WTC11 (cell line): Measurements from ENCODE around the gene ST6GALNAC3. TPM values are rescaled to one million over a fixed set of nuclear protein-coding genes. Genes with fewer than 3 reads are reported as not detected.

Source experiments
- ATAC-seq: fragments of 200-7000 bp; cut with Tn5 transposase; 2 replicates; pipeline ENCODE4 v1.10.0; 2021; ENCODE audit warnings: mild to moderate bottlenecking, moderate library complexity
- CTCF ChIA-PET: fragments of 300-600 bp; sonication (Branson Sonifier 250); formaldehyde crosslinking; loops from one replicate; lab custom pipeline; 2021; ENCODE audit warnings: antibody characterized with exemption; lab: Charles Lee
- POLR2A ChIA-PET: fragments of 350-600 bp; sonication (Branson Sonifier 250); formaldehyde crosslinking; loops from one replicate; lab custom pipeline; 2021; ENCODE audit warnings: antibody characterized with exemption; lab: Charles Lee
- DNase-seq: peaks from one replicate; pipeline ENCODE4 v3.0.0; 2021; ENCODE audit warnings: low spot score
- H3K27ac Mint-ChIP-seq: 2 replicates; pipeline ENCODE4 v1.8.0; 2021; ENCODE audit warnings: mixed read lengths
- H3K27me3 Mint-ChIP-seq: 2 replicates; pipeline ENCODE4 v1.8.0; 2021; ENCODE audit warnings: low read depth, mild to moderate bottlenecking, moderate library complexity, mixed read lengths
- H3K36me3 Mint-ChIP-seq: 2 replicates; pipeline ENCODE4 v1.8.0; 2021; ENCODE audit warnings: mixed read lengths
- H3K4me1 Mint-ChIP-seq: 2 replicates; pipeline ENCODE4 v1.8.0; 2022; ENCODE audit warnings: mixed read lengths
- H3K4me3 Mint-ChIP-seq: 2 replicates; pipeline ENCODE4 v1.8.0; 2021; ENCODE audit warnings: mild to moderate bottlenecking, moderate library complexity, mixed read lengths
- H3K9me3 Mint-ChIP-seq: 2 replicates; pipeline ENCODE4 v1.8.0; 2021; ENCODE audit warnings: mixed read lengths
- ATF6 ChIP-seq: sonication (generic); formaldehyde crosslinking; IDR thresholded peaks from 2 replicates; pipeline ENCODE4 v1.8.1; 2023; ENCODE audit warnings: mild to moderate bottlenecking, missing genetic modification reagents
- CREB1 ChIP-seq: sonication (generic); formaldehyde crosslinking; IDR thresholded peaks from 2 replicates; pipeline ENCODE4 v1.8.0; 2023; ENCODE audit warnings: mild to moderate bottlenecking, missing genetic modification reagents
- CREM ChIP-seq: sonication (generic); formaldehyde crosslinking; IDR thresholded peaks from 2 replicates; pipeline ENCODE4 v1.8.1; 2022; ENCODE audit warnings: mild to moderate bottlenecking, missing genetic modification reagents, moderate library complexity
- CTCF ChIP-seq: fragments of 200-600 bp; IDR thresholded peaks from 2 replicates; pipeline ENCODE4 v1.8.0; 2022; ENCODE audit warnings: antibody characterized with exemption
- E2F1 ChIP-seq: sonication (generic); formaldehyde crosslinking; IDR thresholded peaks from 2 replicates; pipeline ENCODE4 v1.8.0; 2022; ENCODE audit warnings: mild to moderate bottlenecking, missing genetic modification reagents
- E2F5 ChIP-seq: sonication (generic); formaldehyde crosslinking; IDR thresholded peaks from 2 replicates; pipeline ENCODE4 v1.8.1; 2022; ENCODE audit warnings: mild to moderate bottlenecking, moderate library complexity, missing genetic modification reagents
- ELF4 ChIP-seq: sonication (generic); formaldehyde crosslinking; IDR thresholded peaks from 2 replicates; pipeline ENCODE4 v1.8.1; 2022; ENCODE audit warnings: low read depth, mild to moderate bottlenecking, moderate library complexity, missing genetic modification reagents
- EMX1 ChIP-seq: fragments of 250-450 bp; sonication (Bioruptor Pico); IDR thresholded peaks from 2 replicates; pipeline ENCODE4 v1.8.0; 2021; ENCODE audit warnings: mild to moderate bottlenecking
- ETV6 ChIP-seq: sonication (generic); formaldehyde crosslinking; IDR thresholded peaks from 2 replicates; pipeline ENCODE4 v1.8.1; 2022; ENCODE audit warnings: mild to moderate bottlenecking, missing genetic modification reagents
- FOXK1 ChIP-seq: sonication (generic); formaldehyde crosslinking; IDR thresholded peaks from 2 replicates; pipeline ENCODE4 v1.8.0; 2022; ENCODE audit warnings: mild to moderate bottlenecking, moderate library complexity, missing genetic modification reagents
- GRHL2 ChIP-seq: fragments of 250-450 bp; sonication (Bioruptor Pico); IDR thresholded peaks from 2 replicates; pipeline ENCODE4 v1.8.0; 2022; ENCODE audit warnings: mild to moderate bottlenecking, moderate library complexity; ENCODE audit not compliant: insufficient replicate concordance, severe bottlenecking
- GTF2I ChIP-seq: fragments of 250-450 bp; sonication (Bioruptor Pico); conservative IDR thresholded peaks from 2 replicates; pipeline ENCODE4 v1.4.0; 2021; ENCODE audit warnings: mild to moderate bottlenecking
- KAT7 ChIP-seq: sonication (generic); formaldehyde crosslinking; IDR thresholded peaks from 2 replicates; pipeline ENCODE4 v1.8.1; 2023; ENCODE audit warnings: missing genetic modification reagents, mild to moderate bottlenecking, borderline replicate concordance
- MYBL2 ChIP-seq: sonication (generic); formaldehyde crosslinking; IDR thresholded peaks from 2 replicates; pipeline ENCODE4 v1.8.1; 2023; ENCODE audit warnings: mild to moderate bottlenecking, moderate library complexity, missing genetic modification reagents
- NR3C1 ChIP-seq: sonication (generic); formaldehyde crosslinking; conservative IDR thresholded peaks from 2 replicates; pipeline ENCODE4 v1.8.1; 2023; ENCODE audit warnings: low read depth, mild to moderate bottlenecking, missing genetic modification reagents
- PREB ChIP-seq: sonication (generic); formaldehyde crosslinking; IDR thresholded peaks from 2 replicates; pipeline ENCODE4 v1.8.1; 2022; ENCODE audit warnings: mild to moderate bottlenecking, missing genetic modification reagents, moderate library complexity, borderline replicate concordance
- SMAD3 ChIP-seq: sonication (generic); formaldehyde crosslinking; IDR thresholded peaks from 2 replicates; pipeline ENCODE4 v1.8.0; 2022; ENCODE audit warnings: missing genetic modification reagents, mild to moderate bottlenecking, borderline replicate concordance
- TCF7 ChIP-seq: sonication (generic); formaldehyde crosslinking; IDR thresholded peaks from 2 replicates; pipeline ENCODE4 v1.8.0; 2022; ENCODE audit warnings: mild to moderate bottlenecking, low read depth, missing genetic modification reagents, moderate library complexity
- TP53 ChIP-seq: sonication (generic); formaldehyde crosslinking; IDR thresholded peaks from 2 replicates; pipeline ENCODE4 v1.8.1; 2023; ENCODE audit warnings: mild to moderate bottlenecking, missing genetic modification reagents
- ZBTB21 ChIP-seq: sonication (generic); formaldehyde crosslinking; IDR thresholded peaks from 2 replicates; pipeline ENCODE4 v1.8.1; 2023; ENCODE audit warnings: mild to moderate bottlenecking, missing genetic modification reagents, borderline replicate concordance
- ZNF121 ChIP-seq: sonication (generic); formaldehyde crosslinking; IDR thresholded peaks from 2 replicates; pipeline ENCODE4 v1.8.0; 2023; ENCODE audit warnings: missing genetic modification reagents
- ZNF416 ChIP-seq: fragments of 250-450 bp; sonication (Bioruptor Pico); IDR thresholded peaks from 2 replicates; pipeline ENCODE4 v1.9.0; 2021; ENCODE audit warnings: mild to moderate bottlenecking, inconsistent platforms
- ZSCAN18 ChIP-seq: fragments of 250-450 bp; sonication (Bioruptor Pico); IDR thresholded peaks from 2 replicates; pipeline ENCODE4 v2.1.2; 2022; ENCODE audit warnings: mild to moderate bottlenecking, moderate library complexity
- total RNA-seq: library from RNA; stranded (reverse); gene quantifications from 3 replicates; pipeline ENCODE4 v1.2.3, GENCODE V29; 2021

The ST6GALNAC3 gene
- total RNA-seq, 1 experiment from 2014 or later = 11.9 TPM

- TF ChIP-seq TCF7 (CRISPR knock-in tag) (no peak), ZSCAN18 (CRISPR knock-in tag) (no peak)
Measured at GRCh38 chr1:76209238-76209637, 134.7 kb downstream of the ST6GALNAC3 start (continued).

- CTCF ChIA-PET = no interaction called here
- Mint-ChIP-seq H3K27ac (no peak overlapping the region), H3K36me3 (0 out of 2 replicates have a peak, but pooled peaks cover 3% of the 10 kb centered on the region), H3K27me3 (no peaks in the 10 kb centered on the region), H3K4me3 (no peak overlapping the region), H3K4me1 (no peaks in the 10 kb centered on the region), H3K9me3 (peaks cover 4% of the 10 kb centered on the region)
- TF ChIP-seq PREB (CRISPR knock-in tag) (no peak), GRHL2 (CRISPR knock-in tag) (no peak), CREM (CRISPR knock-in tag) (no peak), ZNF416 (CRISPR knock-in tag) (no peak), EMX1 (CRISPR knock-in tag) (no peak)
- DNase-seq = no peak
- POLR2A ChIA-PET = interaction anchor here (1.0 kb wide), 1 partner anchor 48 kb away, joined by 3 read pairs; no protein-coding TSS in a partner anchor
- no peak for ATAC-seq
Measured at GRCh38 chr1:76209648-76210047, 135.1 kb downstream of the ST6GALNAC3 start.

GRCh38 chr1:76210160-76210559, 135.6 kb downstream of the ST6GALNAC3 start:
- H3K36me3 Mint-ChIP-seq = 0 out of 2 replicates have a peak, but pooled peaks cover 3% of the 10 kb centered on the region
- TF ChIP-seq E2F5 (CRISPR knock-in tag) (no peak), NR3C1 (CRISPR knock-in tag) (no peak), KAT7 (no peak), TCF7 (CRISPR knock-in tag) (no peak), GTF2I (no peak), MYBL2 (CRISPR knock-in tag) (no peak), CTCF (no peak), ZNF121 (CRISPR knock-in tag) (no peak), SMAD3 (no peak), FOXK1 (no peak), ETV6 (CRISPR knock-in tag) (no peak), E2F1 (CRISPR knock-in tag) (no peak), ELF4 (no peak), ATF6 (no peak), ZBTB21 (CRISPR knock-in tag) (no peak), TP53 (CRISPR knock-in tag) (no peak), CREB1 (no peak)

More at GRCh38 chr1:76210160-76210559, 135.6 kb downstream of the ST6GALNAC3 start:
- ChIA-PET CTCF (no interaction called here), POLR2A (interaction anchor here (1.0 kb wide), 1 partner anchor 48 kb away, joined by 3 read pairs; no protein-coding TSS in a partner anchor)
- no peaks in the 10 kb centered on the region for H3K27me3 Mint-ChIP-seq
- ATAC-seq (no peak), DNase-seq (no peak)
- H3K9me3 Mint-ChIP-seq = peaks cover 4% of the 10 kb centered on the region
- no peaks in the 10 kb centered on the region for H3K4me1 Mint-ChIP-seq
- H3K4me3 Mint-ChIP-seq = no peak overlapping the region
- no peak overlapping the region for H3K27ac Mint-ChIP-seq
